ENCODE data around the gene ABCC8. TPM values are rescaled to one million over a fixed set of nuclear protein-coding genes. Genes with fewer than 3 reads are reported as not detected.

The ABCC8 gene
- total RNA-seq, 1 donor from 2014 or later = not detected

- H3K4me3 Mint-ChIP-seq = no peak overlapping the region
- no peak for DNase-seq
- H3K27ac Mint-ChIP-seq = no peak overlapping the region
- ChIA-PET POLR2A (no interaction called here), CTCF (no interaction called here)
- ATAC-seq (ENCODE audit: low read depth) = no peak
- H3K27me3 Mint-ChIP-seq = no peaks in the 10 kb centered on the region
- H3K4me1 Mint-ChIP-seq = peaks cover 16% of the 10 kb centered on the region
- no peaks in the 10 kb centered on the region for H3K36me3 Mint-ChIP-seq (ENCODE audit: low read depth)
- TF ChIP-seq CTCF (IDR thresholded peaks at IDR 0.05) = no peak
- H3K9me3 Mint-ChIP-seq = no peaks in the 10 kb centered on the region
- intact Hi-C loops (cut with micrococcal nuclease) = no loop called here
These were observed 77.4 kb downstream of the ABCC8 start for GRCh38 chr11:17399236-17399635.

- Mint-ChIP-seq H3K9me3 (no peaks in the 10 kb centered on the region), H3K4me3 (no peak overlapping the region), H3K27me3 (no peaks in the 10 kb centered on the region), H3K4me1 (peaks cover 16% of the 10 kb centered on the region), H3K36me3 (ENCODE audit: low read depth) (no peaks in the 10 kb centered on the region), H3K27ac (no peak overlapping the region)
- ChIA-PET CTCF (interaction anchor here (1.1 kb wide), 1 partner anchor 9 kb away, joined by 5 read pairs; the partner anchor contains the start of gene KCNJ11), POLR2A (no interaction called here)
- ATAC-seq (ENCODE audit: low read depth) (no peak), DNase-seq (no peak)
- TF ChIP-seq CTCF (IDR thresholded peaks at IDR 0.05) = no peak
- intact Hi-C loops (cut with micrococcal nuclease) = no loop called here
These were observed 79.2 kb downstream of the ABCC8 start for GRCh38 chr11:17397311-17398002.

- ChIA-PET CTCF (no interaction called here), POLR2A (no interaction called here)
- no peak for ATAC-seq (ENCODE audit: low read depth)
- no peak overlapping the region for H3K4me3 Mint-ChIP-seq
- no peak for DNase-seq
- TF ChIP-seq CTCF (IDR thresholded peaks at IDR 0.05) = no peak
- H3K27ac Mint-ChIP-seq = no peak overlapping the region
- intact Hi-C loops (cut with micrococcal nuclease) = no loop called here
- no peaks in the 10 kb centered on the region for H3K36me3 Mint-ChIP-seq (ENCODE audit: low read depth)
- peaks cover 17% of the 10 kb centered on the region for H3K4me1 Mint-ChIP-seq
- H3K9me3 Mint-ChIP-seq = no peaks in the 10 kb centered on the region
- no peaks in the 10 kb centered on the region for H3K27me3 Mint-ChIP-seq
These were observed 79.9 kb downstream of the ABCC8 start for GRCh38 chr11:17396598-17397310.

DNA sequence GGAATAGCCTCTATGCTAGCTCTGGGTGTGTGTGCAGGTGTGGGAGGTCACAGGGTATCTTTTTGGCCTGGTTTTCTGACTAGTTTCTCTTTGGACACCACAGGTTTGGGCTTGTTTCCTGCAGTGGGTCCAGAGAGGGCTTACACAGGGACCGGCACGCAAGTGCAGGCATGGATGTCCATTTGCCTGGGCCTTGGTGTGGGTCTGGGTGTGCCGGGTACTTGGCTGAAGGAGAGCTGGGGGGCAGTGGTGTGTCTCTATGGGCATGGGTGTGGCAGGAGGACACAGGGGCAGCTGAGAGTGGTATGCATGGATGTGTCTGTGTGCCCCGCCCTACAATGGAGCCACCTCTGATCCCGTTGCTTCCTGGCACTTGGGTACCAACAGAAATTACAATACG is 80.7 kb downstream of the ABCC8 start:
- ChIA-PET CTCF (no interaction called here), POLR2A (no interaction called here)
- intact Hi-C loops (cut with micrococcal nuclease) = no loop called here
- Mint-ChIP-seq H3K27me3 (no peaks in the 10 kb centered on the region), H3K4me3 (no peak overlapping the region), H3K27ac (no peak overlapping the region), H3K4me1 (peaks cover 23% of the 10 kb centered on the region), H3K9me3 (no peaks in the 10 kb centered on the region), H3K36me3 (ENCODE audit: low read depth) (no peaks in the 10 kb centered on the region)
- no peak for ATAC-seq (ENCODE audit: low read depth)
- no peak for DNase-seq
- TF ChIP-seq CTCF (IDR thresholded peaks at IDR 0.05) = no peak

- intact Hi-C loops (cut with micrococcal nuclease) = no loop called here
- H3K4me1 Mint-ChIP-seq = peaks cover 19% of the 10 kb centered on the region
- ChIA-PET CTCF (no interaction called here), POLR2A (no interaction called here)
- H3K9me3 Mint-ChIP-seq = no peaks in the 10 kb centered on the region
- no peak overlapping the region for H3K4me3 Mint-ChIP-seq
- no peaks in the 10 kb centered on the region for H3K27me3 Mint-ChIP-seq
- no peak for TF ChIP-seq CTCF (IDR thresholded peaks at IDR 0.05)
- no peaks in the 10 kb centered on the region for H3K36me3 Mint-ChIP-seq (ENCODE audit: low read depth)
- DNase-seq (no peak), ATAC-seq (ENCODE audit: low read depth) (no peak)
- H3K27ac Mint-ChIP-seq = no peak overlapping the region
These were observed 81.1 kb downstream of the ABCC8 start for GRCh38 chr11:17395554-17395961.
